AG08395 (cell line): ENCODE results near the gene EBF4.
"Not testable (repeated sequence)": the region's sequence is repeated elsewhere in the genome, so short reads cannot be mapped to it uniquely, and the experiment has no call there.

Experiments used
- DNase-seq: peaks from one replicate; pipeline ENCODE4 v3.0.0; 2012; ENCODE audit warnings: mixed read lengths, low spot score

The EBF4 gene

DNA sequence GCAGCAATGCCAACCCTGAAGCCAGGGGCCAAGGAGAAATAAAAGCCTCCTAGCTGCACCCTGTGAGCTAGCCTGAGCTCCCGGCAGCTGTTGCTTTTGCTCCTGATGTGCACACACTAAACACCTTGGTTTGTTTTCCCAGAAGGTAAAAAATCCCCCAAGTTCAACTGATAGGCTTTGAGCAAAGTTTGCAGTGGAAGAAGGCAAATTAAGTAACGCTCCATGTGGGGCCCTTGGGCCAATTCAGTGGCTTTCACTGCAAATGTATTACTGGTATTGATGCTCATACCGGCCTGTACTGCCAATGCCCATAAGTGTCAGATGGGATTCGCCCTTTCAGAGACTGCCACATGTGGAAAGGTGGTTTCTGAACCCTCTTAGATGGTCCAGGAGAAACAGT, 19.1 kb upstream of the EBF4 start:
- DNase-seq, result no peak

DNA sequence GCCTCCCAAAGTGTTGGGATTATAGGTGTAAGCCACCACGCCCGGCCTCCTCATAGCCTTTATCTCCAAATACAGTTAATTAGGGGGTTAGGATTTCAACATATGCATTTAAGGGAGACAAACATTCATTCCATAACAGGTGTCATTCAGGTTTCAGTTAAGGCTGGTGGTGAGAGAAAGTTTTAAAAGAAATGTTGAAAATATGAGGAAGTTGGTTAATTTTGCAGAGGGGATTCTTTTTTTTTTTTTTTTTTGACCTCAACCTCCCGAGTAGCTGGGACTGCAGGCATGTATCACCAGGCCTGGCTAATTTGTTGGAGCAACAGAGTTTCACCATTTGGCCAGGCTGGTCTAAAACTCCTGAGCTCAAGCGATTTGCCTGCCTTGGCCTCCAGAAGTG, 12.5 kb upstream of the EBF4 start:
- no peak for DNase-seq

DNA sequence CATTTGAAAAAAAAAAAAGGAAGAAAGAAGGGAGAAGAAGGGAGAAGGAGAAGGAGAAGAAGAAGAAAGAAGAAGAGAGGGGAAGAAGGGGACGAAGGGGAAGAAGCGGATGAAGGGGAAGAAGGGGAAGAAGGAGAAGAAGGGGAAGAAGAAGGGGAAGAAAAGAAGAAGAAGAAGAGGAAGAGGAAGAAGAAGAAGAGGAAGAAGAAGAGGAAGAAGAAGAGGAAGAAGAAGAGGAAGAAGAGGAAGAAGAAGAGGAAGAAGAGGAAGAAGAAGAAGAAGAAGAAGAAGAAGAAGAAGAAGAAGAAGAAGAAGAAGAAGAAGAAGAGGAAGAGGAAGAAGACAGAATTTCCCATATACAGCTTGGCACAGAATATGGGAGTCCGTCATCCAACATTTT, 10.5 kb upstream of the EBF4 start:
- not testable (repeated sequence) for DNase-seq

DNA sequence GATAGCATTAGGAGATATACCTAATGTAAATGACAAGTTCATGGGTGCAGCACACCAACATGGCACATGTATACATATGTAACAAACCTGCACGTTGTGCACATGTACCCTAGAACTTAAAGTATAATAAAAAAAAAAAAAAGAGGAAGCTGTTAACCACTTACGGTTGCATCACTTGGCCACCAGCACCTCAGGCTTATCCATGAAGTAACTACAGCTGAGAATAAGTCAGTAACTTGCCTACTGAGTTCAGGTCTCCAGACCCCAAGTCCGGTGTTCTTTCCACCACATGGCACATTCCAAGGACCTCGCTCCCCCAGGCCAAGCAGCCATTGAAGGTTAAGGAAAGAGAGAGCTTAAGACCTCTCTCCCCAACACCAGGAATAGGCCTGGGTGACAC, 7.8 kb upstream of the EBF4 start:
- DNase-seq, result not testable (repeated sequence)

DNA sequence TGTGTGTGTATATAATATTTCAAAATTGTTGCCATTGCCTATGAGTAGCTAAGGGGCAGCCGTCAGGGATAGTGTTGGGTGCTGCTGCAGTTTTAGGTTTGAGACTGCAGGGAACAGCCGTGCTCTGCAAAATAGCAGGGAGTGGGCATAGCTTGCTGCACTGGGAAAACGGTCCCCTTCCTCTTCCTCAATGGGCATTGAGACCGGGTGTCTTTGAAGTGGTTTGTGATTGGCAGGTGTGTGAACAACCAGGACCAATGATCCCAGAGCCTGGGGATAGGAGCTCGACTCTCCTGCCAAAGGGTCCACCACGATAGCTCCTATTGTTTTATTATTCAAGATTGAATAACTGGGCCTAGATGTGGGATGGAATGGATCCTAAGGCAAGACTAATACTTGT, 5.1 kb upstream of the EBF4 start:
- no peak for DNase-seq

DNA sequence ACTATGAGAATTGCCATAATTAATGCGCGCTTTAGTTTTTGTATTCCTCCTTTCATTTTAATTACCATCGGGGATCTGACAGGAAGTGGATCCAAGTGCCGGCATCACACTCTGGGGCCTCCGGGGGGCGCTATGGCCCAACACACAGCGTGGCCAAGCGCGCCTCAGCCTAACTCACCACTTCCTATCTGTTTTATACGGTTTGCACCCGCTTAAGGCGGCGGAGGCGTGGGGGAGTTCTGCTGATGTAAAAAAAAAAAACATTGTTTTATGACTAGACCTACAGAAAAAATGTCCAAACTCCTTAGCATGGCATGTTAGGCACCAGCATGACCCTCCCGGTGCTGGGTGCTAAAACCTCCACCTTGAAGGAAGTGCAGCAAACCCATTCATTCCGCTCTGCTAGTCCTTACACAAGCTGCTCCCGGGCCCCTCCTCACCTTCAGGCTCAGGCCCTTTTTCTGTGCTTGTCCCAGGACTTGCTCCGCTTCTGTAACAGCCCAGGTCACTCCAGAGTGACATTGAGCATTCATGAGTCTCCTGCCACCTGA, 4.5 kb upstream of the EBF4 start:
- DNase-seq, result peak; percentile 18

DNA sequence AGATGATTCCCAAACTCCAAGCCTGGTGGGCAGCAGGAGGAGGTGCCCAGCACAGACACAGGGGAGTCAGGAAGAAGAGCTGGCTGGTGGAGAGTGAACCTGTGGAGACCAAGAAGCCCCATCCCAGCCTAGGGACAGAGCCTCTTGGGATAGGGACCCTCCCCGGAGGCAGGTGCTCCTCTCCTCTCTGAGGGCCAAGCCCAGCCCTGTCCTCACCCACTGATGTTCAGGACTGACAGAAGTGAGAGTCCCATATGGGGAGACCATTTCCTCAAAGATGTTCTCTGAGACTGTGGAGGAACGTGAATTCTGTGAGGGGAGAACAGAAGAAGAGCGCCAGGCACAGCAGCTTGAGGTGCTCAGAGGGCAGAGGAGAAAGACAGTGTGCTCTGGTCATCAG, 2.4 kb upstream of the EBF4 start:
- no peak for DNase-seq

DNA sequence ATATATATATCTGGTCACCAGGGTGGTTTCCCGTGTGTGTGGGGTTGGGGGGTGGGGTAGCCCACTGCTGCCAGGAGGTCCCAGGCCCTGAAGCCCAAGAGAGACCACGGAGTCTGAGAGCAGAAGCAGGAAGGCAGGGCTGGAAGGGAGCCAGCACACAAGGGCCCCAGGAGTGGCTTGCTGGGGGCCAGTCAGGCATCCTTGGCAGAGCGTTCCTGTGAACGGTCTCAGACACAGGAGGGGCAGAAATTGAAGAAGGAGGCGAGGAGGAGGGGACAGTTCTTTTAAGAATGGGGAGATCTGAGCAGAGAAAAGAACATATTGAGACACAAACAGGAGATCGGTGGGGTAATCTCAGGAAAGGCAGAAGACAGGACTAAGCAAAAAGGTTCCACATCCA, 1.9 kb upstream of the EBF4 start:
- DNase-seq, result no peak

DNA sequence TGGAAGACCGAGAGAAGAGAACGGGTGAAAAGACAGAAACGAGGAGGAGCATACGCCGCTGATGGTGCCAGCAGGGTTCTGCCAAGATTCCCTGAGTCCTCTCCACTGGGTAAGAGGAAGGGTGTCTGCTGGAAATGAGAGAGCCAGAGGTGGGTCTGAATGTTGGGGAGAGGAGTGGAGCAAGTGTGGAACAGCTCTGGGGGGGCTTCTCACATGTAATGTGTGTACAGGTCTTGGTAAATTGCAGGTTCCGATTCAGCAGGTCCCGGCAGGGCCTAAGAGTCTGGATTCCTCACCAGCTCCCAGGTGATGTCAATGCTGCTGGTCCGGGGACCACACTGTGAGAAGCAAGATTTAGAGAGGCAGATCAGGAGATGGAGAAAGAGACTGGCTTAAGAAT, 1.5 kb upstream of the EBF4 start:
- DNase-seq, result no peak

DNA sequence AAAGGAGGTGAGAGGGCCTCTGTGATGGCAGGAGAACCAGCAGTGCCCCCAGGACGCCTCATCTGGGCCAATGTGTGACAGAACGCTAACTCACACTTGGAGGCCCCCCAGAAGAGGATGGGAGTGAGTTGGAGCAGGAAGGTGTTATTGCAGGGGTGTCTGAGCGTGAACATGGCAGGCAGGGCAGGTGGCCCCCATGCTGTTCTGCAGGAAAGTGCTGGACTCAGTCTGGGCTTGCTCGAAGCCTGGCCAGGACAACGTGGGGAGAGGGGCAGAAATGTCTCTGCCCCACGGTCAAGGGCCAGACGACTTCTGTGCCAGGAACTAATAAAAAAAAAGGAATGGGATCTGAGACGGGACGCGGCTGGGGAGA, 931 bp upstream of the EBF4 start:
- no peak for DNase-seq

DNA sequence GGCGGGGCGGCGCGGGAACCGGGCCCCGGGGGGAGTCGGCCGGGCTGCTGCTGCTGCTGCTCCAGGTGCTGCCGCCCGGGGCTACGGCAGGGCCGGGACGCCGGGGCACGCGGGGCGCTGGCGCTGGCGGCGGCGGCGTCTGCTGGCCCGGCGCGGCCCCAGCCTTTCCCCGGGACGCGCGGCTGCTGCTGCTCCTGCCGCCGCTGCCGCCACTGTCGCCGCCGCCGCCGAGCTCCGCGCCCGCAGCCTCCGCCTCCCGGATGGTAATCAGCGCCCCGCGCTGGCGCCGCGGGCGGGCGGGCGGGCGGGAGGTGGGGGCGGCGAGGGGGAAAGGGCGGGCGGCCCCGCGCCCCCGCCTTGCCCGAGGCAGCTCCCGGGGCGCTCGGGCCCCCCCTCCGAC, 306 bp downstream of the EBF4 start:
- peak; percentile 18 for DNase-seq

DNA sequence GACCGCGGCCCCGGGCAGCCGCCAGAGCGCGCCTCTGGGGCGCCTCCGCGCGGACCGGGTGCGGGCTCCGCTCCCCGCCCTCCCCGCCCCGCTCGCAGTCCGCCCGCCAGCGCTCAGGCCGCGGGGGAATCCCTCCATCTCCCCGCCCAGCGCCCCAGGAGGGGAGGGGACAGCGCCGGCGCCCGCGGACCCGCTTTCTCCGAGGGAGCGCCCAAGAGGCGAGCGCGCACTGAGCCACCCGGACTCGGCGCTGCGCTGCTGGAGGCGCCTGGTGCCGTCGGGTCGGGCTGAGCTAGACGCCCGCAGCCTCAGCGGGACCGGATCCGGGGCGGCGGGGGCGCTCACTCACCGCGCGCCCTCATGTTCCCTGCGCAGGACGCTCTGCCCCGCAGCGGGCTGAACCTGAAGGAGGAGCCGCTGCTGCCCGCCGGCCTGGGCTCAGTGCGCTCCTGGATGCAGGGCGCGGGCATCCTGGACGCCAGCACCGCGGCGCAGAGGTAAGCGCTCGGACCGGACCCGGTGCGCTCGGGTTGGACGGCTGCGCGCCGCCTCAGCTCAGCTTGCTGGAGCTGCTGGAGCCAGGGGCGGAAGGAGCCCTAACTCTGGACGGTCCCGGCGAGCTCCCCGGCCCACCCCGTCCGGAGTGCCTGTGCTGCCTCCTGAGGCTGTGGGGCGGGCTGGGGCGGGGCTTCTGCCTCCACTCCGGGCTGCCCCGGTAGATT, 867 bp downstream of the EBF4 start:
- DNase-seq, result peak; percentile 17

DNA sequence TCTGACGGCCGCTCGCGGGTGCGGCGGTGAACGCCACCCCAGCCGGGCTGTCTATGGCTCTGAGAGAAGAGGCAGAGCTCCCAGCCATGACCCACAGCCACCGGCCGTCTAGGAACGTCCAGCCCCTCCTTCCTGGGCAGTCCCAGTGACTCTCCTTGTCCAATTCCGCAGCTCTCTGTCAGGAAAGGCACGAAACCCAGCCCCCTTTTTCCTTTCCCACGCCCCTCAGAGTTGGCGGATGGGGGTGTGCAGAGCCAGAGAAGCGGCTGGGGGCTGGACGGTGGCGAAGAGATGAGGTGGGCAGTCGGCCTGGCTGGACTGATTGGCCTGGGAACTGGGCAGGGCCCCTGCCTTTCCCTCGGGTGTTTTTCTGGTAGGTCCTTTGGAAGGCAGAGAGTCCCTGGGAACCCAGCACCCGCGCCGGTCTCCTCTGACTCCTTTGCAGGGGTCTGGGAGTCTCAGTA, 1.5 kb downstream of the EBF4 start:
- no peak for DNase-seq

DNA sequence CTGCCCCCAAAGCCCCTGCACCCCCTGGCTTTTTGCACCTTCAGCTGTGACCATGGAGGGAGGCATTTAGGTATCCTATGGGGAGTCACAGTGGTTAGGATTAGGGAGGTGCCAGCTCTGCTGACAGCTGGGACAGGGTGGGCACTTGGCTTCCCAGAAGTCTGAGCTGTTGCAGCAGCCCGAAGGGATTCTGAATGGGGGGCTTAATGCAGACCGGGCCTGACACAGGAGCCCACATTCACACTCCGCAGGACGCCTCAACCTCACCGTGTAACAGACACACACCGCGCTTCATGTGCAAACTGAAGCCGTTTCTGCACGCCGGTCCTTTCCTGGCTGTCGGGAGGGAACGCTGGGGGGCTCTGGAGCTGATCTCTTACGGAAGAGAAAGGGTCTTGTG, 1.9 kb downstream of the EBF4 start:
- DNase-seq, result no peak

DNA sequence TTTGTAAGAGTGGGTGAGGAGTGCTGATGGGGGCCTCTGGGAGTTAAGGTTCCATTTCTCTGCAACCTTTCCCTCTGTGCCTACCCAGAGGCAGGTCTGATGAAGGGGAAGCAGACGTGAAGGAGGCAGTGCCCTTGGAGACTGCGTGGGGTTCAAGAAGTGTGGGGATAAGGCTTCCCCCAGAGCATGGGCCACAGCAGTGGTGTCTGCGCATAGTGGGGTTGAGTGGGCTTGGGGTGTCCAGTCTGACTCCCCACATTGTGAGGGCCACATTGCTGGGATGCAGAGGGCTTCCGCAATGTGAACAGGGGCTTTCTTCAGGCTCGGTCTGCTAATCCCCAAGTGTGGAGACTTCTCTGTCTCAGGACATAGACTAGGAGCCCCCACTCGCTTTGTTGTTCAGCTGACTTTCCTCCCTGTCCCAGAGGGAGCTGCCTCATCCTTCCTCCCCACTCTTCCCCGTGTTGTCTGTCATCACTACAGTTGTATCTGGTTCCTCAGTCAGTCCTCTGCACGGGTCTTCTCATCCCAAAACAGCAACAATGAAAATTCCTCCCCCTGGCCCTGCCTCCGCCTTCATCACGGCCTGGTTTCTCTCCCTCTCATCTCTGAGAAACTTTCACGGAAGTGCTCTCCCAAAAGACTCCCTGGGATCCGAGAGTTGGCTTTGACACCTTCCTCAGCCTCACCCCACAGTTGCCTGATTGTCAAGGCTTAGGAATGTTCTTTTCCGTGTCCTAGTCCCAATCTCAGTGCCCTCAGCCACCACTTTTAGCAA, 2.8 kb downstream of the EBF4 start:
- no peak for DNase-seq

DNA sequence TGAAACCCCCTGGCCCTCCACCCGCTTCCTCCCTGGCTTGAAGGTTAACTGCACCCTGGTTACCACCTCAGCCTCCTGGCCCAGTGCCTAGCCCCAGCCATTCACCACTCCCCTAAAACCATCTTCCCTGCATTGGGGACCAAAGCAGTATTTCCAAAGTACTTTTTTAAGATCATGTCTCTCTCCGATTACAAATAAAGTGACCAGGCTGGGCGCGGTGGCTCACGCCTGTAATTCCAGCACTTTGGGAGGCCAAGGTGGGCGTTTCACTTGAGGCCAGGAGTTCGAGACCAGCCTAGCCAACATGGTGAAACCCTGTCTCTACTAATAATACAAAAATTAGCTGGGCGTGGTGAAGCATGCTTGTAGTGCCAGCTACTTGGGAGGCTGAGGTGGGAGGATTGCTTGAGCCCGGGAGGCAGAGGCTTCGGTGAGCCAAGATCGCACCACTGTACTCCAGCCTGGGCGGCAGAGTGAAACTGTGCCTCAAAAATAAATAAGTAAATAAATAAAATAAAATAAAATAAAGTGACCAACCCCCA, 3.5 kb downstream of the EBF4 start:
- not testable (repeated sequence) for DNase-seq

DNA sequence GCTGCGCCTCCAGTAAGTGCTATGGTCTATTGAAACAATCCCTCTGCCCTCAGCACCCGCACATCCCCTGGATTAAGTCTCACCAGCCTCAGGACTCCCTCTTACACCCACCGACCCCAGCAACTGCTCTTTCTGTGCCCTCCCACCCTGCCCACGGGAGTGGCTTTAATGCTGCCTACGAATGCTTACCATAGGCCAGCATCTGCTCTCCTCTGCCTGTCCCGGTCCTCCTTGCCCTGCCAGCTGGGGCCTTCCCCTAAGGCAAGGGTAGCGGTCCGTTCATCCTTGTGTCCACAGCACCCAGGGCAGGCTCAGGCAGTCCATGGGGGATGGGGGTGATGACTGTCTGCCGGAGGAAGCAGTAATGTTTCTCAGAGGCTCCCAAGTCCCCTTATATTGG, 4.1 kb downstream of the EBF4 start:
- no peak for DNase-seq

DNA sequence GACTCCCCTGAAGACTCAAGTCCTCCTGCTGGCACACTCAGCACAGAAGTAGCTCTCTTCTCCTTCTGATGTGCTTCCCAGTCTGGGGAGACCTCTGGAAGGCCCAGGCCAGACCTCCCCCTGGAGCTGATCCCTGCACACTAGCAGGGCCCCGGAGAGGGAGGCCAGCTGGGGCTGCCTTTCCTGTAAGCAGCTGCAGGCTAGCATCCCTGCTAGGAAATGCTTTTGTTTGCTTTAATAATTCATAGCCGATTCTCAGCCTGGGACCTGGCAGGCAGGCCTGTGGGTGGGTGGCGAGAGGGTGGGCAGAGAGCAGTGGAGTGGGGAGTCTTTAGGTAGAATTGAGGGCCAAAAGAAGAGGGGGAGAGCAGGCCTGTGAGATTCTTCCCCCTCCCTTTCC, 5.2 kb downstream of the EBF4 start:
- no peak for DNase-seq

DNA sequence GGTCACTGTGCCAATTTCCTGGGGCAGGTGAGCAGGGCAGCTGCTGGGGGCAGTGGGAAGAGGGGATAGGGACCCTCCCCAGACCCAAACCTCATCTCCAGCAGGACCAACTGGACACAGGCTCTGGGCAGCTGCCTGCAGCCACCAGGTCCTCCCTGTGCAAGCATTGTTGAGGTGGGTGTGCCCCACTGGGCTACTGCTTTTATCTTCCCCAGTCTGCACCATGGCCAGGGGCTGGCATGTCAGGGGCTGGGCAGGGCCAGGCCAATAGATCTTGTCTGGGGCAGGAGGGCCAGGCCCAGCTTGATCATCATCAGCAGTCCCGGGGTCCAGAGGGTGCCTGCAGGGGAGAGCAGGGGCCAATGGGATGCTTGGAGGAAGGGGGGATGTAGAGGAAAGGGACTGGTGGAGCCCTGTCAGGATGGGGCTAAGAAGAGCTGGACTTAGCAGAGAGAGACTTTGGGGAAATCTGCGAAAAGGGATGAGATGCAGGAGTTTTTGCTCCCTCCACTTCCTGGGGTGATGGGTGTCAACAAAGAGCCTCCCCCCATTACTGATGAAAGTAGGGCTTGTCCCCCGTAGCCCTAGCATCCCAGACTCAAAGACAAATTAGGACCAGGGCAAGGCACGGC, 5.7 kb downstream of the EBF4 start:
- DNase-seq, result no peak

DNA sequence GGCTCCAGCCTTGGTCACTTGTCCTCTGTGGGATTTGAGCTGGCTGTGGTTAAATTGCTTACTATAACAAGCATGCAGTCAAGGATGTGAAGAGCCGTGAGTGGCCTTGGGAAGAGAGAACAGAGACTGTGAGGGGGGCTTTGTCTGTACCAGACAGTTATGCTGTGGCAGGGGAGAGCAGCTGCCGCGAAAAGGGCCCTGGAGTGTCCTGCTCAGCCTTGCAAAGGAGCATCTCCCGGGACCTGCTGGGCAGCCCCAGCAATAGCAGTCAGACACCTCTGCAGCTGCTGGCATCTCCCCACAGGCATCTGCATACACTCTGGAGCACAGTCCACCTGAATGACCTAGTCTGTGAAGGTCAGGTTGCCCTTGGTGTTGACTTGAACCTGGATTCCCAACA, 6.3 kb downstream of the EBF4 start:
- DNase-seq, result no peak

DNA sequence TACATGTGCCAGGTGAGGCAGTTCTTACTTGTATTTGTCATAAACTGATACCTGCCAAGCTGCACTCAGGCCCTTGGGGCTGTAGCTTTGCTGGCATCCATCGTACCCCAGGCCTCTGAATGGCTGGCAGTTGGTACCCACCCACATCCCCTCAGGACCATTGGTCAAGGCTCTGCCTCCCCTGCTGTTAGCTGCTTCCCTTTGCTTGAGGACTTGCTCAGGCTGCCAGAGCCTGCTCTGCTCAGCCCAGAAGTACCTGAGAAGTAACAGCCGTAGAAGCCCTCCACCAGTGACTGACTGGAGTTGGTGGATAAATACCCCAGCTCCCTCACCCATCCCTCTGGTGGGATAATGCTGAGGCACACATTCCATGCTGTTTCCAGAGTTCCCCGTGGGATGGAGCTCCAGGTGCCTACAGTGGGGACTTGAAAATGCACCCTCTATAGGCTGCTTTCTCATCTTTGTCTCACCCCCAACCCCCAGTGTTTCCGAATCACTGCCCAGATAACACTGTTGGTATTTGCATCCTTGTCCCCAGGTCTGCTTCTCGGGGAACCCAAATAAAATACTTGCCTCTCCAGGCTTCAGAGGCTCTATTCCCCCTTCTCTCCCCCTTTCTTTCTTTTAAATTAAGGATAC, 7.3 kb downstream of the EBF4 start:
- no peak for DNase-seq

DNA sequence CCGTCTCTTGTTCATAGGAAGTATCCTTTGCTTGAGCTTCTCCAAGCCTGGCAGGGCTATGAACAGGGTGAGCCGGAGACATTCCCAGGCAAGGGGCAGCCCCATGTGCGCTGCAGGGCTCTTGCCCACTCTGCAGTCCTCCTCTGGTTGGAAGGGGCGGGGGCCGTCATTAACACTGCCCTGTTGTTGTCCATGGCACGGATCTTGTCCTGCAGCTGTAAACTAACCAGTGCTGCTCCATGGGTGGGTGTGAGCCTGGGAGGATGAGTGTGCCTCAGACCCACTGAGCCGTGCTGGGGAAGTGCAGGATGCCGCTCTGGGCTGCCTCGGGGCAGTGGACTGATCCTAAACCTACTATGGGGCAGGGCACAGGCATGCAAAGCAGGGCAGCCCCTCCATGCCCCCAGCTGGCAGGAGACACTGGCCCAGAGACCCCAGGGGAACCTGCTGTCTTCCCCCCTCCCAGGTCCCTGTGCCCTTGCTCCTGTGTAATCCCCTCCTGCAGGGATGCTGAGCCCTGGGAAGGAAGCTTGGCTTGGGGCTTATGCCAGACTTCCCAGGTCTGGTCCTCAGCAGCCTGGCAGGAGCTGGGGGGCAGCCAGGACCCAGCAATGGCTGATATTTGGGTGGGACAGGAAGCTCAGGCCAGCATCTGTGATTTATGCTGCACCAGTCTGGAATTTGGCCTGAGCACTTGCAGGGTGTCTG, 8.5 kb downstream of the EBF4 start:
- no peak for DNase-seq
